ENCODE data around the gene CACNA1E.

- TF ChIP-seq, protein P1, sequence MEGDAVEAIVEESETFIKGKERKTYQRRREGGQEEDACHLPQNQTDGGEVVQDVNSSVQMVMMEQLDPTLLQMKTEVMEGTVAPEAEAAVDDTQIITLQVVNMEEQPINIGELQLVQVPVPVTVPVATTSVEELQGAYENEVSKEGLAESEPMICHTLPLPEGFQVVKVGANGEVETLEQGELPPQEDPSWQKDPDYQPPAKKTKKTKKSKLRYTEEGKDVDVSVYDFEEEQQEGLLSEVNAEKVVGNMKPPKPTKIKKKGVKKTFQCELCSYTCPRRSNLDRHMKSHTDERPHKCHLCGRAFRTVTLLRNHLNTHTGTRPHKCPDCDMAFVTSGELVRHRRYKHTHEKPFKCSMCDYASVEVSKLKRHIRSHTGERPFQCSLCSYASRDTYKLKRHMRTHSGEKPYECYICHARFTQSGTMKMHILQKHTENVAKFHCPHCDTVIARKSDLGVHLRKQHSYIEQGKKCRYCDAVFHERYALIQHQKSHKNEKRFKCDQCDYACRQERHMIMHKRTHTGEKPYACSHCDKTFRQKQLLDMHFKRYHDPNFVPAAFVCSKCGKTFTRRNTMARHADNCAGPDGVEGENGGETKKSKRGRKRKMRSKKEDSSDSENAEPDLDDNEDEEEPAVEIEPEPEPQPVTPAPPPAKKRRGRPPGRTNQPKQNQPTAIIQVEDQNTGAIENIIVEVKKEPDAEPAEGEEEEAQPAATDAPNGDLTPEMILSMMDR (conservative IDR thresholded peaks at IDR 0.05; ENCODE audit: low read depth, low read length) = no peak
- TF ChIP-seq EZH2 (IDR thresholded peaks at IDR 0.05; ENCODE audit: borderline replicate concordance, low read depth, low read length, poor library complexity, severe bottlenecking) = no peak
Observed at GRCh38 chr1:181812208-181812607, 328.9 kb downstream of the CACNA1E start.
